GM21723 (cell line): ENCODE measurements around the gene STK32A.
A peak's percentile ranks its signal among the peaks of the same experiment; 100 is the strongest.
"Not testable (repeated sequence)": the region's sequence is repeated elsewhere in the genome, so short reads cannot be mapped to it uniquely, and the experiment has no call there.

ENCODE experiments used
- ATAC-seq: cut with Tn5 transposase; IDR thresholded peaks from one replicate; pipeline ENCODE4 v1.9.1; 2021; ENCODE audit warnings: mild to moderate bottlenecking, moderate library complexity; ENCODE audit not compliant: unreplicated experiment

The STK32A gene

DNA sequence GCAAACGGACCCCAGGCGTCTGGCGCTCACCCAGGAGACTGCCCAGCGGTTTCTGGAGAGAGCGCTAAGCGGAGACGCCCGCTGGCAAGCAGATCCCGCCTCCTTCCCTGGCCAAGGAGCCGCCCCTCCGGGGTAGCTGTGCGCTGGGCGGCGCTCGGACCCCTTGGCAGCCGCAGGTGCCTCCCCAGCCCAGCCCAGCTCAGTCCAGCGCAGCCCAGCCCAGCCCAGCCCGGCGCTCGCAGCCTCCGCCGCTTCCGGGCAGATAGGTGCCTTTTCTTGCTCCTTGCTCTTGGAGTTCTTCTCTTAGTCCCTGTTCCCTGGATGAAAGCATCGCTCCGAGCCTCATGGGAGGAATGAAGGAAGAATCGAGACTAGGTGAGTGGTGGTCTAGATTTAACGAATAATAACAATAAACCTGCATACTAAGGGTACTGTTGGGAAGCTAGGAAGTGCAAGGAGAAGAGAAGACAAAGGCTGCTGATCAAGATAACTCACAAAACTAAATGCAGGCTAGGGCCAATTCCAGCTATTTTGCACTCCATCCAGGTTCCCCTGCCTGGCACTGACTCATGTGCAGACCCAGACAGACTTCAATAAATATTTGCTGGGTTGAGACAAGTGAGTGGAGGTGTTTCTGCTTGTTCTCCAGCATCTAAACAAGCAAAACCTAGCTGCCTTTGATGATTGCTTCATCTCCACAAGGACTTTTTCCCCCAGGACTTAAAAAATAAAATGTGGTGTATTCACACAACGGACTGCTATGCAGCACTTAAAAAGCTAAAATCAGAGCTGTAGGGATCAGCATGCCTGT, at the start of gene STK32A:
STK32A (plus strand) TSS at position 202 of the 811 bp plus-strand sequence. CDS start 4,609 bp downstream, outside the sequence.
- no peak for ATAC-seq

DNA sequence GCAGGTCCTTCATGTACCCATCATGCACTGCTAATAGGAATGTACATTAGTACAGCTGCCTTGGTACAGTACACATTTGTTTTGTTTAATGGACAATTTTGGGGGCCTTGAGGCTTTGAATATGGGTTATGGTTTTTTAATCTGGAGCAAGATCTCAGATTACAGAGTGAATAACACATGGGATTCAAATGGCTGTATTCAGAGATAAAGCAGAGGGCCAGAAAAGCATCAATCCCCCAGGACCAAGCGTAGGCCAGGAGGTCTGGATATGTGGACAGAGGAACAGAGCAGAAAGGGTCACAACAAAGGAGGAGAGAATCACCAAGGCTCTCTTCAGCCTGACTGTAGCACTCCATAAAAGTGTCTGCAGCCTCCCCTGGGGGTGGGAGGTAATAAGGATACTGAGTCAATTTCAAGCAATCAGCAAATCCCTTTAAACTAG, 47.7 kb upstream of the STK32A start:
- ATAC-seq: no peak

DNA sequence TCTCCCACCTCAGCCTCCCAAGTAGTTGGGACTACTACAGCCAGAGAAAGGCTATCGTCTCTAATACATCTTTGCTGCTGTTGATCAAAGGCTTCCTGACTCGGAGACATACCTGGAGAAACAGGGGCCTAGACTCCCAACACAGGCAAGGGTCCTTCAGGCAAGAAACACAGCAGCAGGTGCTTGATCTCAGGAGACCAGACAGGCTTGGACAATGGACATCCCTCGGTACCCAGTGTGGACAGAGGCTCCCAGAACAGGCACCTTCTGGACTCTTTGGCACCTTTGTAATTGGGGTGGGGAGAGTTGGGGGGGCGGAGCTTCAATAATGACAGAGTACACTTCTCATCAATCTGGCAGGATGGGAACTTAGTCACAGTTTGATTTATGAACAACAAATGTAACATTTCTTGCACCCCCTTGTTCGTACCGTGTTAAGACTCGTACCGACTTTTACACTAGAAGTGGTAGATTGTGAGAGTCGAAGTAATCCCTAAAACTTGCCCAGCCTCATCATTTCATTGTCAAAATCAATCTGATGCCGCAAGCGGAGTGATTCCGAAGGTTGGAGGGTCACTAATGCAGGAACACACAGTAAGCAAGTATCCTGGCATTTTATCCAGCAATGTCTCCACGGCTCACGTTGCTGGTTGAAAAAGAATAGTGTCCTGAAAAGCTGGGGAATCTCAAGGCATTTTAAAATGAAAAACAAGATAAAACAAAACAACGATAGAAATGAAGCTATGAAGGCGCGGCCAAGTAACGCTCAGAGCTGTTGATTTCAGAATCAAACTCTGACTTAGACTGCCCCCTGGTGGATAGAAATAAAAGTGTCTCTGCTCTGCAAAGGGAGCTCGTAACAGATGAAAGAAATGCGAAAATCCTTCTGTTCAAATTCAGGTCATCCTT, 46.4 kb upstream of the STK32A start:
- ATAC-seq: peak; percentile 81

DNA sequence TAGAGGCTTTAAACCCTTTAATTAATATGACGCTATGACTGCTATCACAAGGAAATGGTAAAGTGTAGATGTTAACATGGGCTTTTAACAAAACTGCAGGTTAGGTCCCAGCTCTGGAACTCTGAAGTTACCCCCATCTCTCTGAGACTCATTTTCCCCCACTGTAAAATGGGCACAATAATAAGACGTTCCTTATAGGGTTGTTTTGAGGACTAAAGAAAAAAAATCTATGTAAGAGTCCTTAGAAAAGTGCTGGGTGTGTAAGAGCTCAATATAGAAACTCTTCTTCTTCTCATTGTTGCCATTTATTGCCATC, 45.8 kb upstream of the STK32A start:
- no peak for ATAC-seq

DNA sequence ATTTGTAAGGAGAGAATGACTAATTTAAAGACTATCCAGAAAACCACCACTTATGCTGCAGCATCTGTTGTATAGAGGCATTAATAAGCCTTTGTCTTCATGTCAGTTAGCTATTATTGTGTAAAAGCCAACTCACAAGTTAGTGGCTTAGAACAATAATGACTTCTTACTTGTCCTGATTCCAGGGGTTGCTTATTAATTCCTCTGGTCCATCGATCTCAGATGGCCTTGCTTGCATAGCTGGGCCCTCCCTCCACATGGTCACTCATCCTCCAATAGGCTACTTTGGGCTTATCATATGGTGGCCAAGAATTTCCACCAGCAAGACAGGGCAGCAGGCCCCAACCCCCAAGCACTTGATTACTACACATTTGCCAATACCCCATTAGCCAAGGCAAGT, 44.5 kb upstream of the STK32A start:
- ATAC-seq: no peak

DNA sequence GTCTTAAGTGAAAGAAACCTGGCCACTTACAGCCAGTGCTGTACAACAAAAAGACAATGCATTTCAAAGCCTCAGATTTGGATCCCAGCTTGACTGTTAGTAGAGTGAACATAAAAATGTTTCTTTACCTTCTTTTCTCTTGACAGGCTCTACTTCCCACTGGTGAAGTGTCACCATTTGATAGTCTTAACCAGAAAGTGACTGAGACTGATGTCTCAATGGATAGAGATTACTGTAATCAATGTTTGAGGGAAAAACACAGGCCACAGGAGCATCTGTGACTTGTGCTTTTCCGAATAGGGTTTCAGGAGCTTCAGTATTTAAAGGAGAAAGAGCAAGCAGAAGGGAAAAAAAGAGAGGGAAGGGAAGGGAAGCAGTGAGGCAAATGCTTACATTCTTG, 41.7 kb upstream of the STK32A start:
- ATAC-seq: no peak

DNA sequence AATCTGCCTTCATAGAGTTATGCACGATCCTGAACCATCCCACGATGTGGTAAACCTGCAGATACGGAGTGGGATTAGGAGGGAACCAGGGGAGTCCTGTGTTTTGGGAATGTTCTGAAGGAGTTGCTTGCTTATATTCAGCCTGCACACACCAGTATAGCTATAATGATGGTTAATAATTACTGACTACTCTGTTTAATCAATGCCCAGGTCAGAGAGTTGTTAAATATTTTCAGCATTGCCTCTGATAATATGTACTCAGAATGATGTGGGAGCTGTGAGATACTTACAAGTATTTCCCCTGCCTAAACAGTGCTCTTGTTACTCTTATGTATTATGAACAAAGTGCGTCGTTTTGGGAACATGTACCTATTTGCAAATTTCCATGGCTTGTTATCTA, 34.8 kb upstream of the STK32A start:
- ATAC-seq: no peak

DNA sequence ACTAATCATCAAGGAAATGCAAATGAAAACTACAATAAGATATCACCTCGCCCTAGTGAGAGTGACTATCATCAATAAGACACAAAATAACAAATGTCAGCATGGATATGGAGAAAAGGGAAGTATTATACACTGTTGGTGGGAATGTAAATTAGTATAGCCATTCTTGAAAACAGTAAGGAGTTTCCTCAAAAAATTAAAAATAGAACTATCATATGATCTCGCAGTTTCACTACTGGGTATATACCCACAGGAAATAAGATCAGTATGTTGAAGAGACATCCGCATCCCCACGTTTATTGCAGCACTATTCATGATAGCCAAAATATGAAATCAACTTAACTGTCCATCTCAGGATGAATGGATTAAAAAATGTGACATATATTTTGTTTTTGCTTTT, 31.6 kb upstream of the STK32A start:
- no peak for ATAC-seq

DNA sequence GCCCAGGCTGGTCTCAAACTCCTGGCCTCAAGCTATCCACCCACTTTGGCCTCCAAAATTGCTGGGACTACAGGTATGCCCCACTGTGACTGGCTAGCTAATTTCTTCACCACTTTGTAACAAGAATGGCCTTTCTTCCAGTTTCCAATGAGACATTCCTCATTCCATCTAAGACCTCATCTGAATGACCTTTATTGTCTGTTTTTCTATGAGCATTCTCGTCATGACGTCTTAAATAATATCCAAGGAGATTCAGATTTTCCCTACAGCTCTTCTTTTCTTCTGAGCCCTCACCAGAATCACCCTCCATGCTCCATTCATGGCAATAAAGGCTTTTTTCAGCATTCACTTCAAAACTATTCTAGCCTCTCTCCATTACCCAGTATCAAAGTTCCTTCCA, 30.2 kb upstream of the STK32A start:
- ATAC-seq: no peak

DNA sequence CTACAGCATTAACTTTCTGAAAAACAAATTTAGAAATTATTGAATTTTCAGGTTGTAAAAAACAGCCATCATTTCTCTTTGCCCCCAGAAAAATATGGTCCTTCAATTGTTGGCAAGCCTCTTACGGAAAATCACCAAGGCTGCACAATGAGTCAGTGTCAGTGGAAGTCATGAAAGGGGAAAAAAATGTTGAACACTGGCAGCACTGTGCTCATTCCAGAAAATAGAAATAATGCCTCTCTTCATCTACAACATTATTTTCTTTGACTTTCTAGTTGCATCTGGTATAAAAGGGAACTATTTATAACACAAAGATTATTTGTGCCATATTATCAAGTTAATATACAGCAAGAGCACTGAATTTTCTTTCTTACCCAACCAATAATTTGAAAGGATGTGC, 26.7 kb upstream of the STK32A start:
- no peak for ATAC-seq

DNA sequence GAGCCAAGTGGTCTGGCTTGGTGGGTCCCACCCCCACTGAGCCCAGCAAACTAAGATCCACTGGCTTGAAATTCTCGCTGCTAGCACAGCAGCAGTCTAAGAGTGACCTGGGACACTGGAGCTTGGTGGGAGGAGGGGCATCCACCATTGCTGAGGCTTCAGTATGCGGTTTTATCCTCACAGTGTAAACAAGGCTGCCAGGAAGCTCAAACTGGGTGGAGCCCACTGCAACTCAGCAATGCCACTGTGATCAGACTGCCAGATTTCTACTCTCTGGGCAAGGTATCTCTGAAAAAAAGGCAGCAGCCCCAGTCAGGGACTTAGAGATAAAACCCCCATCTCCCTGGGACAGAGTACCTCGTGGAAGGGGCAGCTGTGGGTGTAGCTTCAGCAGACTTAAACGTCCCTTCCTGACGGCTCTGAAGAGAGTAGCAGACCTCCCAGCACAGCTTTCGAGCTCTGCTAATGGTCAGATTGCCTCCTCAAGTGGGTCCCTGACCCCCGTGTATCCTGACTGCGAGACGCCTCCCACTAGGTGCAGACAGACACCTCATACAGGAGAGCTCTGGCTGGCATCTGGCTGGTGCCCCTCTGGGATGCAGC, 18.2 kb upstream of the STK32A start:
- ATAC-seq: no peak

DNA sequence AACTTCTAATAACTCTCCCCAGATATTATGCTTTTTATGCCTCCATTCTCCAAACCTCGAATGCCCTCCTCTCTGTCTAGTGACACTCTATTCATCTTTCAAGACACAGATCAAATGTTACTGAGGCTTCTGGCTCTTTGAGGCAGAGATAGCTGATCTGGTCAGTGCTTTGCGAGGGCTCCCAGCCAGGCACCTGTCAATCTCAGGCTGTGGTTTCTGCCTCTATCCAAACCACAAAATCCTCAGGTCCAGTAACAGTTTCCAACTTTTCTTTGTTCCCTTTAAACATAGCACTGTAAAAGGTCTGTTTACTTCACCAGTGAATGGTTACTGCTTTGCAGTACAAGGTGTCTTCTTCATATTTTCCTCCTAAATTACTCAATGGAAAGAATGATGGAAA, 11.5 kb upstream of the STK32A start:
- no peak for ATAC-seq

DNA sequence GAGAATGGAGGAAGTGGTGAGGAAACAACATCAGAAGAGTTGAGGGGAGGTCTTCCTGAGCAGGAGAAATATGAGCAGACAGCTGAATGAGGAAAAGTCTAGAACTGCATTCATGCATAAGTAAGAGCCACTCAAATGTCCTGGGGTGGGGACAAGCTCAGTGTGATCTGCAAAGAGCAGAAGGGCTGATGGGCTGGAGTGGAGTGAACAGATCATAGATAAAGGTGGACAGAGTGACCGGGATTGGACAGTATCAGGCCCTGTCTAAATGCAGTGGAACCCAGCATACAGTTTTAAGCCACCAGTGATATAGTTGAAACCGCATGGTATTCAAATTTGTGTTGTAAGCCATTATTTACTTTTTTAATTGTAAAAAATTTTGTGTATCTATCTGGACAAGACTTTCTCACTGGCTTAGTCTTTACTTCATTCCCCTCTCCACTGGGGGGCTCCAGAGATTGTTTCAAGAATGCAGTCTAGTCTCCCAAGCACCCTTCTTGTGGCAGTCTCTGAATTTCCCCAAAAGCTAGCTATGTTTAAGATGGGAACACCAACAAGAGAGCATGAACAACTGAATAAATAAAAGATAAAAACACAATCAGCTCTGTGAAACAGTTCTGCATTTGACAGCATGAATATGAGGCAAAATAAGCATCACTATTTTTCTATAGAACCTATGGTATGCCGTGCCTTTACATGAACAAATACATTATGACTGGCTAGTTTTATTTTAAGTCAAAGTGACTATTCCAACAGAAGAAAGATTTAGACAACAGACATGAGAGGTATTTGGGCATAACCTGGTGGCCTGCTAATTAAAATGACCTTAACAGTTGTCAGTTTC, 10.7 kb upstream of the STK32A start:
- ATAC-seq: no peak

DNA sequence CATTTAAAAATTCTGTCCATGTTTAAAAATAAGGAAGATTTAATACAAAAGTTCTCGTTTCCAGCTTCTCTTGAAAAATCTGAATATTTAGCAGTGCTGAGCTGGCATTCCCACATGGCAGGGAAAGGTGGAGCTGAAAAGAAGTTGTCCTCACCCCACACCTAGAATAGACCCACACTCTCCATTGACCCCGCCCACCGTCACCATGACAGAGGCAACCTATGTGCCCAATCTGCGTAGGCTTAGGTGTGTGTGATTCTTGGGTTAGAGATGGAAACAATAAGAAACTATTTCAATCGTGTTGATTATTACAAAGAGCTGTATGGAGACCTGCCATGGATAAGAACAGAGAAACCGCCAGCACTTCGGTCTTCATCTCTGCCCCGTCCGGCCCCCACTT, 8.9 kb upstream of the STK32A start:
- no peak for ATAC-seq

DNA sequence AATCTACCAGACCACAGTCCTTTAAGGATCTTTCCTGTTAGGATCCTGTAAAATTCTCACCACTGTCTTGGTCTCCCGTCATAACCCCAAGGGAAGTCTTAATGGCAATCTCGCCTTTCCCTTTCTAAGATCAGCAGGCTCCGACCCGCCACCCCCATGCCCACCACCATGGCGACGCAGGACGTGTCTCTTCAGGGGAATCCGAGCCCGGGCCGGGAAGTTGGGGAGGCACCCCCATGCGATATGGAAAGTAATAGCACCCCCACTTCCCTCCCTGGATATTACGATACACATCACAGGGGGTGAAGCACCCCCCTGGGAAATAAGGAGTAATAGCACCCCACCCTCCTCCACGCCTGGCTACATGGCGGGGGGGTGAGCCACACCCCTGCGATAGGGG, 8.3 kb upstream of the STK32A start:
- no peak for ATAC-seq

DNA sequence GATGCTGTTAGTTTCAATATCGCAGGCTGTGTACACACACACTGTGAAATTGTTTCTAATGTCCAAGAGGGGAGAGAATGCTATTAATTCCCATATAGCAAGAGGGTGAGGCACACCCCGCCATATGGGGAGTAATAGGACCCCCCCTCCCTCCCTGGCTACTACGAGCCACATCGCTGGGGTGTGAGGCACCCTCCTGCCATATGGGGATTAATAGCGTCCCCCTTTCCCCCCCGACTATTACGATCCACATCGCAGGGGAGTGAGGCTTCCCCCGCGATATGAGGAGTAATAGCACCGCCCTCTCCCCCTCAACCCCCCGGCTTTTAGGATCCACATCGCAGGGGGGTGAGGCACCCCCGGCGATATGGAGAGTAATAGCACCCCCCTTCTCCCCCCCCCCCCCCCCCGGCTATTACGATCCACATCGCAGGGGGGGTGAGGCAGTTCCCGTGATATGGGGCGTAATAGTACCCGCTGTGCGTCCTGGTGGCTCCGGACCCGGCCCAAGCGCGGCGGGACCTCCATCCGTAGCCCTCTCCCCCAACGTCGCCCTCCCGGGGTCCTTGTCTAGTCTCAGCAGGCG, 494 bp upstream of the STK32A start:
- ATAC-seq: no peak

DNA sequence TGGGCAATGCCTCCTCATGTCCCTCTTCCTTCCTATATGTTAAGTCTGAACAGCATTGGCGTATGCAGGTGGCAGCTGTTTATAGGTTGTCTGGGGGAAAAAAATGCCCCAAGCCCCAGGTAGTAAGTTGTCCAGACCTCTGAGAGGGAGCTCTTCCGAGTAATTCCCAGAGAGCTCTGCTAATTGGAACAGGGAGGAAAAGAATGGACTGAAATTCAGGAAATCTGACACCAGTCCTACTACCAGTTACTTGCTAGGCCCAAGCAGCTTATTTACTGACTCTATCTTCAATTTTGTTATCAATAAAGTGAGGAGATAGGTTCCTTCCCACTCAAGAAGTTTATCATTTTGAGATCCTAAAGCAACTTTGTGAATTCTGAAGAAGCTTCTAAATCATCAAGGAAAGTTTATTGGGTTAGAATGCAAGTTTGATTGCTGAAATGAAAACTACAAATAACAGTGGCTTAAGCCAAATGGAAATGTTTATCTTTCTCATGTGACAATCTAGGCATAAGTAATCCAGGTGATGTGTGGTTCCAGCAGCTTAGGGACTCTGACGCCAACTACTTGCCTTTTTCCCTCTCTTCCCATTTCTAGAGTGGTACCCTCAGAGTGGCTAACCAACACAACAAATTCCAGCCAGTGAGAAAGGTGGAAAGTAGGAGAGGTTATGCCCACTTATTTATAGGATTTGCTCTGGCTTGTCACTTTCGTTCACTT, 5.6 kb downstream of the STK32A start:
- ATAC-seq: no peak

DNA sequence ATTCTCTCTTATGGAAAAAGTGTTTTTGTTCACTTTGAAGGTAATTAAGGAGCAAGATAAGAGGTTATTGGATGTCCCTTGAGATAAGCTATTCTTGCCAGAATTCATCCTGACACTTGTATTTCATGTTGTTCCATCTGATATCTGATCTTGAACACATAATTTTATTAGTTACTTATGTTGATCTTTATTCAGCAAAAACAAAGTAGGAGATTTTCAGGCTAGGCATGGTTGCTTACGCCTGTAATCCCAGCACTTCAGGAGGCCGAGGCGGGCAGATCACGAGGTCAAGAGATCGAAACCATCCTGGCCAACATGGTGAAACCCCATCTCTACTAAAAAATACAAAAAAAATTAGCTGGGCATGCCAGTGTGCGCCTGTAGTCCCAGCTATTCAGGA, 8.4 kb downstream of the STK32A start:
- ATAC-seq: not testable (repeated sequence)

DNA sequence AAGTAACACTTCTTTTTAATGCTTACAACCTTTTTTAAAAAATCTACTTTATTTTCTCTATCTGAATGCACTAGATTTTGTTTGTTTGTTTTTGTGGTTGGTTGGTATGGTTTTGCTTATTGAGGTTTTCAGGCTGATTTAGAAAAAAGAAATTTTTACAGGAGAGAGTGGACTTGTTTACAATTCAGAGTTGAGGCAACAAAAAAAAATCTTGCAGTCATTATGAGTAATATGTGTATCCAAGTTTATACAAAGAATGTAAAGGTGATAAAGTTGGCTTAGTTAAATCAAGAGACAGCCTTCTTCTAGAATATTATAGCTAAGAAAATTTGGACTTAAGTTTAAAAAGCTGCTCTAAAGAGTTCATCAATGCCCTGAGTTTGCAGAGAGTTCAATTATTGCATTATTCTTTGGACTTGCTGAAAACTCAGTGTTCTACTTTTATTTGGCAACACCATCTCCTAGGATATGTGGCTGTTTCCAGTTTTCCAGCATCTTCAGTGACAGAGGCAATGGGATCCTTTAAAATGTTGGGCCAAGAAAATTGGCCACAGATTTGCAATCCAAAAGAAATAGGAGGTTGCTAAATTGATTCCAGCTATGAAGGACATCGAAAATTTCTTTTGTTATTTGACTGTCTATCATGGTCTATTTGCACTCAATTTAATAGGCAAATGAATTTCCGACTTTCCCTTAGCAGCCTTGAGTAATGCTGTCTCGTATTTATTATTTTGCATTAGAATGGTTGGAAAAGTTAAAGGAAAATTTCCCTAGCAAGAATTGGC, 10.7 kb downstream of the STK32A start:
- no peak for ATAC-seq
